H1 (cell line): Measurements from ENCODE around the gene SETD1B.

Experiments
- CREB1 ChIP-seq: IDR thresholded peaks from 2 replicates; pipeline ENCODE4 v1.6.1; 2012; ENCODE audit warnings: inconsistent platforms
- CTCF ChIP-seq, 3 experiments: IDR thresholded peaks; 1 replicate in 2 of 3; 2 replicates in 1 of 3; pipeline versions ENCODE4 v1.5.1 to v1.6.1; 2011; ENCODE audit warnings: low read length in 3 of 3, mild to moderate bottlenecking in 3 of 3, inconsistent platforms in 2 of 3, low read depth in 1 of 3, moderate library complexity in 1 of 3; ENCODE audit not compliant: insufficient read depth in 1 of 3; ENCODE audit errors: control extremely low read depth in 1 of 3
- EP300 ChIP-seq, 2 experiments: IDR thresholded peaks; 1 replicate in 1 of 2; 2 replicates in 1 of 2; pipeline ENCODE4 v1.6.1; 2011 to 2012; ENCODE audit warnings: low read depth in 2 of 2, low read length in 2 of 2, mild to moderate bottlenecking in 2 of 2, borderline replicate concordance in 1 of 2, inconsistent platforms in 1 of 2, moderate library complexity in 1 of 2
- EZH2 ChIP-seq: fragments of 200-600 bp; sonication (generic); IDR thresholded peaks from 2 replicates; pipeline ENCODE4 v1.7.1; 2012; ENCODE audit warnings: low read depth, mild to moderate bottlenecking, moderate library complexity, low read length, inconsistent platforms; ENCODE audit not compliant: severe bottlenecking
- HDAC2 ChIP-seq, 2 experiments: fragments of 300-600 bp in 1 of 2; sonication (generic) in 1 of 2; IDR thresholded peaks; 2 replicates each; pipeline ENCODE4 v1.6.1; 2011 to 2012; ENCODE audit warnings: low read depth in 2 of 2, low read length in 2 of 2, mild to moderate bottlenecking in 2 of 2, moderate library complexity in 2 of 2, borderline replicate concordance in 1 of 2, inconsistent platforms in 1 of 2
- JUND ChIP-seq: IDR thresholded peaks from 2 replicates; pipeline ENCODE4 v1.6.1; 2011; ENCODE audit warnings: mild to moderate bottlenecking, improper control_type of control experiment, low read length
- KDM5A ChIP-seq: fragments of 200-600 bp; IDR thresholded peaks from 2 replicates; pipeline ENCODE4 v1.7.1; 2012; ENCODE audit warnings: mild to moderate bottlenecking, low read length, inconsistent platforms, mixed read lengths
- POLR2A ChIP-seq, 2 experiments: IDR thresholded peaks; 1 replicate in 1 of 2; 2 replicates in 1 of 2; pipeline ENCODE4 v1.6.1; 2011; ENCODE audit warnings: low read depth in 2 of 2, low read length in 2 of 2, mild to moderate bottlenecking in 2 of 2; ENCODE audit errors: control extremely low read depth in 1 of 2
- POLR2AphosphoS5 ChIP-seq: IDR thresholded peaks from 2 replicates; pipeline ENCODE4 v1.6.1; 2011; ENCODE audit warnings: low read depth, low read length
- RAD21 ChIP-seq, 2 experiments: IDR thresholded peaks in 1 of 2; conservative IDR thresholded peaks in 1 of 2; 2 replicates each; pipeline ENCODE4 v1.6.1; 2011; ENCODE audit warnings: low read depth in 2 of 2, low read length in 2 of 2, improper control_type of control experiment in 1 of 2, inconsistent platforms in 1 of 2, mild to moderate bottlenecking in 1 of 2, moderate library complexity in 1 of 2
- RXRA ChIP-seq: IDR thresholded peaks from 2 replicates; pipeline ENCODE4 v1.6.1; 2011; ENCODE audit warnings: low read depth, mild to moderate bottlenecking, low read length, moderate library complexity; ENCODE audit not compliant: insufficient read depth
- TAF1 ChIP-seq: IDR thresholded peaks from 2 replicates; pipeline ENCODE4 v1.6.1; 2011; ENCODE audit warnings: mild to moderate bottlenecking, low read depth, low read length
- ZNF274 ChIP-seq: IDR thresholded peaks from 2 replicates; pipeline ENCODE4 v1.7.0; 2012; ENCODE audit warnings: low read length, borderline replicate concordance; ENCODE audit errors: extremely low read depth
- TF ChIP-seq, protein P1 (sequence below): IDR thresholded peaks from 2 replicates; pipeline ENCODE4 v1.6.1; 2012; ENCODE audit warnings: low read length, inconsistent platforms

- no peak for TF ChIP-seq RAD21 (IDR thresholded peaks at IDR 0.05 in 1 of 2, conservative IDR thresholded peaks at IDR 0.05 in 1 of 2; ENCODE audit: low read depth in 2 of 2, low read length in 2 of 2)
- TF ChIP-seq TAF1, result no peak
- TF ChIP-seq HDAC2 (IDR thresholded peaks at IDR 0.05; ENCODE audit: borderline replicate concordance in 1 of 2, low read depth in 2 of 2, low read length in 2 of 2), result no peak
- no peak for TF ChIP-seq CTCF (IDR thresholded peaks at IDR 0.05; ENCODE audit: control extremely low read depth in 1 of 3, insufficient read depth in 1 of 3, low read depth in 1 of 3, low read length in 3 of 3)
- no peak for TF ChIP-seq POLR2A (IDR thresholded peaks at IDR 0.05; ENCODE audit: control extremely low read depth in 1 of 2, low read depth in 2 of 2, low read length in 2 of 2)
- no peak for TF ChIP-seq KDM5A
- TF ChIP-seq CREB1, result no peak
- TF ChIP-seq EP300 (IDR thresholded peaks at IDR 0.05; ENCODE audit: borderline replicate concordance in 1 of 2, low read depth in 2 of 2, low read length in 2 of 2), result no peak
- no peak for TF ChIP-seq RXRA
- TF ChIP-seq ZNF274, result no peak
- TF ChIP-seq EZH2, result no peak
- TF ChIP-seq, protein P1, sequence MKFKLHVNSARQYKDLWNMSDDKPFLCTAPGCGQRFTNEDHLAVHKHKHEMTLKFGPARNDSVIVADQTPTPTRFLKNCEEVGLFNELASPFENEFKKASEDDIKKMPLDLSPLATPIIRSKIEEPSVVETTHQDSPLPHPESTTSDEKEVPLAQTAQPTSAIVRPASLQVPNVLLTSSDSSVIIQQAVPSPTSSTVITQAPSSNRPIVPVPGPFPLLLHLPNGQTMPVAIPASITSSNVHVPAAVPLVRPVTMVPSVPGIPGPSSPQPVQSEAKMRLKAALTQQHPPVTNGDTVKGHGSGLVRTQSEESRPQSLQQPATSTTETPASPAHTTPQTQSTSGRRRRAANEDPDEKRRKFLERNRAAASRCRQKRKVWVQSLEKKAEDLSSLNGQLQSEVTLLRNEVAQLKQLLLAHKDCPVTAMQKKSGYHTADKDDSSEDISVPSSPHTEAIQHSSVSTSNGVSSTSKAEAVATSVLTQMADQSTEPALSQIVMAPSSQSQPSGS, result no peak
- no peak for TF ChIP-seq JUND
- TF ChIP-seq POLR2AphosphoS5, result no peak
Measured at GRCh38 chr12:121814429-121815119, 10.8 kb downstream of the SETD1B start.
